GM12892 (cell line): ENCODE data around the gene FAM111B.

Experiments used
- POLR2A ChIP-seq: IDR thresholded peaks from 2 replicates; pipeline ENCODE4 v1.6.1; 2011; ENCODE audit warnings: low read depth, low read length, control low read depth
- POLR2AphosphoS5 ChIP-seq: IDR thresholded peaks from 2 replicates; pipeline ENCODE4 v1.6.1; 2011; ENCODE audit warnings: low read depth, low read length, control low read depth
- TAF1 ChIP-seq: IDR thresholded peaks from 2 replicates; pipeline ENCODE4 v1.6.1; 2011; ENCODE audit warnings: low read depth, mild to moderate bottlenecking, control low read depth, low read length, borderline replicate concordance

- TF ChIP-seq POLR2A: no peak
- TF ChIP-seq POLR2AphosphoS5: no peak
- no peak for TF ChIP-seq TAF1
Measured at GRCh38 chr11:59137190-59137589, 30.2 kb downstream of the FAM111B start.
